Stimulated activated CD8-positive, alpha-beta memory T cell treated with anti-CD3 and anti-CD28 coated beads, Interleukin-7, amount 100 ng/mL, for 24 hours (primary cell): ENCODE measurements around the gene KRTAP4-4.
"Not testable (repeated sequence)": the region's sequence is repeated elsewhere in the genome, so short reads cannot be mapped to it uniquely, and the experiment has no call there.

ENCODE experiments used
- DNase-seq: peaks from one replicate; pipeline ENCODE4 v3.0.0-alpha.2; 2020; ENCODE audit warnings: low read depth

KRTAP4-4 gene

GRCh38 chr17:41148971-41149651 is 11.4 kb downstream of the KRTAP4-4 start:
- DNase-seq = not testable (repeated sequence)

GRCh38 chr17:41147531-41148204 is 12.9 kb downstream of the KRTAP4-4 start:
- DNase-seq = no peak

GRCh38 chr17:41145261-41145660 is 15.3 kb downstream of the KRTAP4-4 start:
- no peak for DNase-seq

GRCh38 chr17:41144846-41145245 is 15.7 kb downstream of the KRTAP4-4 start:
- no peak for DNase-seq

GRCh38 chr17:41141361-41141760 is 19.2 kb downstream of the KRTAP4-4 start:
- no peak for DNase-seq

GRCh38 chr17:41140360-41141131 is 20.0 kb downstream of the KRTAP4-4 start, which contains the start of gene KRTAP4-6:
TSS of gene KRTAP4-6 (minus strand) at chr17:41140544. CDS start at chr17:41140487, 57 bp downstream.
- DNase-seq = no peak

GRCh38 chr17:41139865-41140264 is 20.7 kb downstream of the KRTAP4-4 start:
- DNase-seq = not testable (repeated sequence)

GRCh38 chr17:41133880-41134735 is 26.4 kb downstream of the KRTAP4-4 start:
- DNase-seq = no peak

- DNase-seq = no peak
Observed at GRCh38 chr17:41131979-41132378, 28.6 kb downstream of the KRTAP4-4 start.

GRCh38 chr17:41127371-41127770 is 33.2 kb downstream of the KRTAP4-4 start:
- DNase-seq = no peak

GRCh38 chr17:41126412-41126811 is 34.1 kb downstream of the KRTAP4-4 start:
- no peak for DNase-seq

GRCh38 chr17:41125064-41125463 is 35.5 kb downstream of the KRTAP4-4 start:
- DNase-seq = no peak

- not testable (repeated sequence) for DNase-seq
Observed at GRCh38 chr17:41123991-41124371, 36.6 kb downstream of the KRTAP4-4 start, which contains the start of gene KRTAP4-12. TSS of gene KRTAP4-12 (minus strand) at chr17:41124182. CDS start at chr17:41124122, 60 bp downstream.

GRCh38 chr17:41123292-41123990 is 37.1 kb downstream of the KRTAP4-4 start:
- not testable (repeated sequence) for DNase-seq

- DNase-seq = no peak
Observed at GRCh38 chr17:41121742-41122141, 38.8 kb downstream of the KRTAP4-4 start.

- not testable (repeated sequence) for DNase-seq
Observed at GRCh38 chr17:41119696-41120690, 40.6 kb downstream of the KRTAP4-4 start.

GRCh38 chr17:41118721-41119120 is 41.8 kb downstream of the KRTAP4-4 start:
- DNase-seq = no peak

GRCh38 chr17:41117846-41118386 is 42.6 kb downstream of the KRTAP4-4 start, which contains the start of gene KRTAP4-11:
TSS of gene KRTAP4-11 (minus strand) at chr17:41118373. CDS start at chr17:41118315, 58 bp downstream.
- not testable (repeated sequence) for DNase-seq

GRCh38 chr17:41116297-41116696 is 44.3 kb downstream of the KRTAP4-4 start:
- no peak for DNase-seq
